ENCODE results near the gene MAGI2. TPM values are rescaled to one million over a fixed set of nuclear protein-coding genes. Genes with fewer than 3 reads are reported as not detected.

Gene MAGI2
- polyA plus RNA-seq, 3 donors = 0.03 to 0.11 TPM; not detected in 1

- Mint-ChIP-seq H3K9me3 (peaks cover 0 to 3% (median 0%) of the 10 kb centered on the region in 7 donors), H3K27ac (no peak overlapping the region), H3K27me3 (ENCODE audit: low read depth in 3 of 3) (no peaks in the 10 kb centered on the region), H3K4me3 (no peak overlapping the region), H3K4me1 (no peaks in the 10 kb centered on the region), H3K36me3 (no peaks in the 10 kb centered on the region)
- Histone ChIP-seq H3K4me1 (ENCODE audit: control insufficient read depth in 1 of 2, insufficient read depth in 2 of 2, low read length in 2 of 2) (no peaks in the 10 kb centered on the region), H3K79me2 (ENCODE audit: insufficient read depth, low read length) (no peaks in the 10 kb centered on the region), H3K4me3 (replicated peaks in 1 of 3; ENCODE audit: low read depth in 2 of 3, low read length in 3 of 3) (no peak overlapping the region), H3K27me3 (ENCODE audit: control insufficient read depth in 2 of 2, insufficient read depth in 2 of 2, low read length in 2 of 2) (no peaks in the 10 kb centered on the region), H3K9me3 (replicated peaks in 1 of 2; ENCODE audit: control insufficient read depth in 1 of 2, insufficient read depth in 1 of 2, low read length in 2 of 2) (no peaks in the 10 kb centered on the region), H3K27ac (ENCODE audit: low read depth in 1 of 2, low read length in 2 of 2) (no peak overlapping the region), H3K36me3 (replicated peaks in 1 of 2; ENCODE audit: control insufficient read depth in 1 of 2, insufficient read depth in 2 of 2, low read length in 2 of 2) (no peaks in the 10 kb centered on the region), H4K20me1 (ENCODE audit: insufficient read depth, low read length) (no peaks in the 10 kb centered on the region), H2AFZ (ENCODE audit: insufficient read depth, low read depth, low read length, poor library complexity, severe bottlenecking) (no peak overlapping the region), H3K9ac (ENCODE audit: insufficient read depth, low read length, poor library complexity, severe bottlenecking) (no peak overlapping the region), H3K4me2 (replicated peaks; ENCODE audit: extremely low read depth, low read length, poor library complexity, severe bottlenecking) (no peak overlapping the region)
- DNase-seq = no peak
- 92% methylated on average over 3 of the region's 4 CpGs for WGBS (ENCODE audit: insufficient coverage)
- intact Hi-C loops (cut with micrococcal nuclease) = no loop called here
- TF ChIP-seq, protein P1, sequence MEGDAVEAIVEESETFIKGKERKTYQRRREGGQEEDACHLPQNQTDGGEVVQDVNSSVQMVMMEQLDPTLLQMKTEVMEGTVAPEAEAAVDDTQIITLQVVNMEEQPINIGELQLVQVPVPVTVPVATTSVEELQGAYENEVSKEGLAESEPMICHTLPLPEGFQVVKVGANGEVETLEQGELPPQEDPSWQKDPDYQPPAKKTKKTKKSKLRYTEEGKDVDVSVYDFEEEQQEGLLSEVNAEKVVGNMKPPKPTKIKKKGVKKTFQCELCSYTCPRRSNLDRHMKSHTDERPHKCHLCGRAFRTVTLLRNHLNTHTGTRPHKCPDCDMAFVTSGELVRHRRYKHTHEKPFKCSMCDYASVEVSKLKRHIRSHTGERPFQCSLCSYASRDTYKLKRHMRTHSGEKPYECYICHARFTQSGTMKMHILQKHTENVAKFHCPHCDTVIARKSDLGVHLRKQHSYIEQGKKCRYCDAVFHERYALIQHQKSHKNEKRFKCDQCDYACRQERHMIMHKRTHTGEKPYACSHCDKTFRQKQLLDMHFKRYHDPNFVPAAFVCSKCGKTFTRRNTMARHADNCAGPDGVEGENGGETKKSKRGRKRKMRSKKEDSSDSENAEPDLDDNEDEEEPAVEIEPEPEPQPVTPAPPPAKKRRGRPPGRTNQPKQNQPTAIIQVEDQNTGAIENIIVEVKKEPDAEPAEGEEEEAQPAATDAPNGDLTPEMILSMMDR (IDR thresholded peaks at IDR 0.05) = no peak
Measured at GRCh38 chr7:79216236-79216635, 237.2 kb downstream of the MAGI2 start.

GRCh38 chr7:79212334-79212733, 241.1 kb downstream of the MAGI2 start:
- Histone ChIP-seq H3K36me3 (replicated peaks in 1 of 2; ENCODE audit: control insufficient read depth in 1 of 2, insufficient read depth in 2 of 2, low read length in 2 of 2) (no peaks in the 10 kb centered on the region), H3K27me3 (ENCODE audit: control insufficient read depth in 2 of 2, insufficient read depth in 2 of 2, low read length in 2 of 2) (no peaks in the 10 kb centered on the region), H2AFZ (ENCODE audit: insufficient read depth, low read depth, low read length, poor library complexity, severe bottlenecking) (no peak overlapping the region), H3K4me1 (ENCODE audit: control insufficient read depth in 1 of 2, insufficient read depth in 2 of 2, low read length in 2 of 2) (no peaks in the 10 kb centered on the region), H3K79me2 (ENCODE audit: insufficient read depth, low read length) (no peaks in the 10 kb centered on the region), H3K4me2 (replicated peaks; ENCODE audit: extremely low read depth, low read length, poor library complexity, severe bottlenecking) (no peak overlapping the region), H3K9me3 (replicated peaks in 1 of 2; ENCODE audit: control insufficient read depth in 1 of 2, insufficient read depth in 1 of 2, low read length in 2 of 2) (no peaks in the 10 kb centered on the region), H4K20me1 (ENCODE audit: insufficient read depth, low read length) (no peaks in the 10 kb centered on the region), H3K9ac (ENCODE audit: insufficient read depth, low read length, poor library complexity, severe bottlenecking) (no peak overlapping the region), H3K27ac (ENCODE audit: low read depth in 1 of 2, low read length in 2 of 2) (no peak overlapping the region), H3K4me3 (replicated peaks in 1 of 3; ENCODE audit: low read depth in 2 of 3, low read length in 3 of 3) (no peak overlapping the region)
- Mint-ChIP-seq H3K4me3 (no peak overlapping the region), H3K4me1 (no peaks in the 10 kb centered on the region), H3K36me3 (no peaks in the 10 kb centered on the region), H3K27ac (no peak overlapping the region), H3K27me3 (ENCODE audit: low read depth in 3 of 3) (no peaks in the 10 kb centered on the region), H3K9me3 (peaks cover 0 to 3% (median 0%) of the 10 kb centered on the region in 7 donors)
- TF ChIP-seq, protein P1 (IDR thresholded peaks at IDR 0.05) = no peak
- no peak for DNase-seq
- no CpG with 5 or more reads among the region's 1 CpG for WGBS (ENCODE audit: insufficient coverage)
- intact Hi-C loops (cut with micrococcal nuclease) = no loop called here

All from CD14-positive monocyte (primary cell).